HFF-Myc (cell line): ENCODE measurements around the gene GCNT4.

Experiments
- DNase-seq: peaks from one replicate; pipeline ENCODE4 v3.0.0-alpha.2; 2011; ENCODE audit warnings: low read depth; ENCODE audit errors: extremely low read depth
- H3K4me3 ChIP-seq: replicated peaks from 2 replicates; pipeline ENCODE4 v1.5.1; 2011; ENCODE audit warnings: low read depth, mild to moderate bottlenecking, control low read depth, low read length
- TF ChIP-seq, protein P1 (sequence below): IDR thresholded peaks from 2 replicates; pipeline ENCODE4 v1.5.1; 2012; ENCODE audit warnings: mild to moderate bottlenecking, low read depth, low read length, control low read depth; ENCODE audit errors: missing control alignments

Gene GCNT4

DNA sequence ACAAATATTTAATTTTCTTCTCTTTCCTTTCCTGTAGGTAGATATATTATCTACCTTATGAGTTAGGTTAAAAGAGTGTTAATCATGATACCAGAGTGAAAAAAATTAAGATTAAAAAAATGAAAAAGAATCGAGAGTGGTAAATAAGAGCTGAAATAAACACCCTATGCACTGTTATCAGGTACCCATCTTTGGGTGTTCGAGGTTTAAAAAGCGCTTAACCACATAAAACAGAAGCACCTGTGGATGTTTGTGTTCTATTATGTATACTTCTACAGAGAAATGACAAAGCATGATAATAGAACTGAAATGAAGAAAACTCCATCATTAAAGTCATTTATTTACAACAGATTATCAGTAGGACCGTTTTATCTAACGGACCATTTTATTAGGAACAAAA, 25.7 kb upstream of the GCNT4 start:
- H3K4me3 ChIP-seq = no peak overlapping the region
- no peak for DNase-seq
- TF ChIP-seq, protein P1, sequence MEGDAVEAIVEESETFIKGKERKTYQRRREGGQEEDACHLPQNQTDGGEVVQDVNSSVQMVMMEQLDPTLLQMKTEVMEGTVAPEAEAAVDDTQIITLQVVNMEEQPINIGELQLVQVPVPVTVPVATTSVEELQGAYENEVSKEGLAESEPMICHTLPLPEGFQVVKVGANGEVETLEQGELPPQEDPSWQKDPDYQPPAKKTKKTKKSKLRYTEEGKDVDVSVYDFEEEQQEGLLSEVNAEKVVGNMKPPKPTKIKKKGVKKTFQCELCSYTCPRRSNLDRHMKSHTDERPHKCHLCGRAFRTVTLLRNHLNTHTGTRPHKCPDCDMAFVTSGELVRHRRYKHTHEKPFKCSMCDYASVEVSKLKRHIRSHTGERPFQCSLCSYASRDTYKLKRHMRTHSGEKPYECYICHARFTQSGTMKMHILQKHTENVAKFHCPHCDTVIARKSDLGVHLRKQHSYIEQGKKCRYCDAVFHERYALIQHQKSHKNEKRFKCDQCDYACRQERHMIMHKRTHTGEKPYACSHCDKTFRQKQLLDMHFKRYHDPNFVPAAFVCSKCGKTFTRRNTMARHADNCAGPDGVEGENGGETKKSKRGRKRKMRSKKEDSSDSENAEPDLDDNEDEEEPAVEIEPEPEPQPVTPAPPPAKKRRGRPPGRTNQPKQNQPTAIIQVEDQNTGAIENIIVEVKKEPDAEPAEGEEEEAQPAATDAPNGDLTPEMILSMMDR = no peak

DNA sequence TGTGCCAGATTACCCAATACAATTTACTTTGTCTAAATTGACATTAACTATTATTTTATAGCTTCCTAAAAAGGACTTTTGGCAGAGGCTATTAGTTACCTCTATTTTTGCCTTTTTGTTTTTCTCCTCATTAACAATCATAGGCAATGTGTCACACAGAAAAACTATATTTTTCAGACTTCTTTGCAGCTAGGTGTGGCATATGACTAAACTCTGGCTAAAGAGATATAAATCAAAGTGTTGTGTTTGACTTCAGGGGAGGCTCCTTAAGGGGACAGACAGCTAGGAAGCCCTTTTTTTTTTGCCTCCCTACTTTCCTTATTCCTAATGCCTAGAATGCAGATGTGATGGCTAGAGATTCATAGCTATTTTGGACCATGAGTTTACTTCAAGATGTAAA, 19.7 kb upstream of the GCNT4 start:
- no peak for DNase-seq
- no peak overlapping the region for H3K4me3 ChIP-seq

DNA sequence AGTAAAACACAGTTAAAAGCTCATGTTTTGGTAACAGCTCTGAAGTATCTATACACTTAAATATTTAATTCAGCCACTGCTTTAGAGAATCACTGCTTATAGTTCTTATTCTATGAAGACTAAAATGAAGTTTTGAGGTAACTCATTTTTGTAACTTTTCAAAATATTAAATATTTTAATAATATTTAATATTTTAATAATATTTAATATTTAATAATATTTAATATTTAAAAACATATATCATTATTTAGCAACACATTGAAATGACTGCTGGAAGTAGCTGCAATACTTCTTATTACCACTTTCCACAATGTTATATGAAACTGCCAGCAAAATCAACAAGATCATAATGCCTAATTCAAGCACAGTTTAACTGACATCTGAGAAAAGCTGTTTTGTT, 18.7 kb upstream of the GCNT4 start:
- TF ChIP-seq, protein P1 = no peak
- H3K4me3 ChIP-seq = no peak overlapping the region
- no peak for DNase-seq

More for the DNA sequence above, 19.7 kb upstream of the GCNT4 start:
- TF ChIP-seq, protein P1 = no peak

DNA sequence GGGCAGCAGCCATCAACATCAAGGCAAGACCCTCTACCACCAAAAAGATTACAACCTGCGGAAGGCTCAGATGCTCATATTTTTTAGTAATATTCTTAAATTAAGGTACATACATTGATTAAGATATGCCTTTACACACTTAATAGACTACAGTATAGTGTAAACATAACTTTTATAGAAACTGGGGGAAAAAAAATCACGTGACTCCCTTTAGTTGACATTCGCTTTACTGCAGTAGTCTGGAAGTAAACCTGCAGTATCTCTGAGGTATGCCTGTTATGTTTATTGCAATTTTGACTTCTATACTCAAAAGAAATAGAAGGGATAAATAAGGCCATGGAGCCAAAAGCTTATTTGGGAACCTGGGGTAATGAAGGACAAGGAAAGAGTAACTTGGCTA, 15.1 kb upstream of the GCNT4 start:
- H3K4me3 ChIP-seq = no peak overlapping the region
- TF ChIP-seq, protein P1 = no peak
- no peak for DNase-seq

DNA sequence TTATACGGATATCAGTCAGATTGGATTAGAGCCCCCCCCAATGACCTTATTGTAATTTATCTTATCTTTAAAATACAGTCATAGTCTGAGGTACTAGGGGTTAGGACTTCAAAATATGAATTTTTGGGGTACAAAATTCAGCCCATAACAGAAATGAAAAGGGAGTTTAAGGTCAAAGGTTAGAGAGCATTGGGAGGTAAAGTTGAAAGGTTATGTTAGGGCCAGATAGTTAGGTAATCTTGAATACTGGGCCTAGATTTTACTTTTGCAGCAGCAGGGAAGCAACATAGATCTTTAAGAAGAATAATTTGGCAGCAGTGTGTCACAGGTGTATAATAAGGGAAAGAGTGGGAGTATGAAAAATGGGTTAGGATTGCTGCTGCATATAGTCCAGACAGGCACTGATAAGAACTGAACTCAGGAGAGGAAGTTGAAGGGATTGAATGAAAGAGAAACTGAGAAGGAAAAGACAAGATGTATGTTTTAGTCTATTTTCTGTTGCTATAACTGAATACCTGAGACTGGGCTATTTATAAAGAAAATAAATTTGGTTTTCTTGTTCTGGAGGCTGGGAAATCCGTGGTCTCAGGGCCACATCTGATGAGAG, 10.7 kb upstream of the GCNT4 start:
- H3K4me3 ChIP-seq = no peak overlapping the region
- DNase-seq = no peak
- TF ChIP-seq, protein P1 = no peak

DNA sequence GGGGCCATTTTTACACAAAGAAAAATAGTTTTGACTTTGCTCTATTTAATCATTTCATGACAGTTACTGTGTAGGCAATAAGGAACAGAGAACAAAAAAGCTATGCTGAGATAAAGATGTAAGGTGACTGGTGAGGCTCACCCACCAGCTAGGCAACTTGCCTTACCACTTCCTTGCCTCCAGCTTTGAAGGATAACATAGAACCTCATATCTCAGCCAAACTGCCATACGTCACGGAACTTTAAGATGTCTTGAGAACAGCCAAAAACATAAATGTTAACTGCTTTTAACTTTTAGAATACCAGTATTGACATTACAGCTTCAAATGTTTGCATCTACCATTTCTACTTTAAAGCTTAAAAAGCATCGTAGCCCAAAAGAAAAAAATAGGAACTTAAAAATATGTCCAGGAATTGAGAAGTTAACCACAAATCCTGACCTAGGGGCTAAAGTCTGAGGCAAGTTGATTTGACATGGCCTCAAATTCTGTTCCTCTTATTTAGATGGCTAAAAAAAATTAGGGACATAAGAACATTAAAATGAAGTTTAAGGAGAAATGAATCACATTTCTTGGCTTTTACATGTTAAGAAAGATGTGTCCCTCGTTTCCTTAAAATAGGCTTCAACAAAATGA, 7.7 kb upstream of the GCNT4 start:
- no peak overlapping the region for H3K4me3 ChIP-seq
- DNase-seq = no peak
- TF ChIP-seq, protein P1 = no peak
